Osteoblast (primary cell): Measurements from ENCODE around the gene FANCD2OS. TPM values are rescaled to one million over a fixed set of nuclear protein-coding genes. Genes with fewer than 3 reads are reported as not detected.

Experiments used
- DNase-seq: peaks from one replicate; pipeline ENCODE4 v3.0.0; 2011; ENCODE audit warnings: low spot score, mixed read lengths; ENCODE audit not compliant: insufficient read length; ENCODE audit errors: missing footprints
- H2AFZ ChIP-seq: 2 replicates; pipeline ENCODE4 v1.6.0; 2011; ENCODE audit warnings: mild to moderate bottlenecking, low read length
- H3K27ac ChIP-seq: 2 replicates; pipeline ENCODE4 v1.5.1; 2011; ENCODE audit warnings: mild to moderate bottlenecking, low read depth, low read length, moderate library complexity
- H3K27me3 ChIP-seq: 2 replicates; pipeline ENCODE4 v1.6.0; 2012; ENCODE audit warnings: mild to moderate bottlenecking, control low read depth, inconsistent platforms, low read length, moderate library complexity; ENCODE audit not compliant: insufficient read depth
- H3K36me3 ChIP-seq: 2 replicates; pipeline ENCODE4 v1.5.1; 2011; ENCODE audit warnings: mild to moderate bottlenecking, low read length, control low read depth, moderate library complexity; ENCODE audit not compliant: insufficient read depth
- H3K4me1 ChIP-seq: 2 replicates; pipeline ENCODE4 v1.5.1; 2011; ENCODE audit warnings: mild to moderate bottlenecking, low read length, control low read depth, moderate library complexity; ENCODE audit not compliant: insufficient read depth
- H3K4me2 ChIP-seq: 2 replicates; pipeline ENCODE4 v1.6.0; 2011; ENCODE audit warnings: mild to moderate bottlenecking, low read length; ENCODE audit not compliant: insufficient read depth
- H3K4me3 ChIP-seq: fragments of 200-600 bp; sonication (generic); 3 replicates; pipeline ENCODE4 v1.5.1; 2012; ENCODE audit warnings: mild to moderate bottlenecking, low read length, inconsistent platforms; ENCODE audit not compliant: insufficient read depth
- H3K79me2 ChIP-seq: 2 replicates; pipeline ENCODE4 v1.6.0; 2012; ENCODE audit warnings: mild to moderate bottlenecking, low read length, control low read depth, inconsistent platforms; ENCODE audit not compliant: insufficient read depth
- H3K9me3 ChIP-seq: 2 replicates; pipeline ENCODE4 v1.5.1; 2011; ENCODE audit warnings: low read depth, low read length, control low read depth
- H4K20me1 ChIP-seq: 2 replicates; pipeline ENCODE4 v1.6.0; 2012; ENCODE audit warnings: mild to moderate bottlenecking, low read length, control low read depth; ENCODE audit not compliant: insufficient read depth
- total RNA-seq: library from RNA; depleted of rRNA; stranded (reverse); fragments of >200 nt; gene quantifications from 2 replicates; pipeline ENCODE4 v1.2.3, GENCODE V29; 2012
- TF ChIP-seq, protein P1 (sequence below): IDR thresholded peaks from 2 replicates; pipeline ENCODE4 v1.5.1; 2011; ENCODE audit warnings: mild to moderate bottlenecking, low read depth, low read length, moderate library complexity; ENCODE audit errors: extremely low read depth

Gene FANCD2OS
- total RNA-seq, 1 donor = not detected

DNA sequence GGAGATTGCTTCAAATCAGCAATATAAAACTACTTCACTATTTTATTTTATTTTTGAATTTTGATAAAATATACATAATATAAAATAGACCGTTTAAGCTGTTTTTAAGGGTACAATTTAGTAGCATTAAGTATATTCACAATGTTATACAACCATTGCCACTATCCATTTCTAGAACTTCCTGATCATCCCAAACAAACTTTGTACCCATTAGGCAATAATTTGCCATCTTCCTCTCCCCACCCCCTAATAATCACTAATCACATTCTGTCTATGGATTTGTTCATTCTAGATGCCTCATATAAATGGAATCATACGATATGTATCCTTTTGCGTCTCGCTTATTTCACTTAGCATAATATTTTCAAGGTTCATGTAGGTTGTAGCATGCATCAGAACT, 53.0 kb downstream of the FANCD2OS start:
- H3K9me3 ChIP-seq = no peaks in the 10 kb centered on the region
- no peak overlapping the region for H2AFZ ChIP-seq
- H3K4me1 ChIP-seq = no peaks in the 10 kb centered on the region
- H3K27me3 ChIP-seq = no peaks in the 10 kb centered on the region
- no peaks in the 10 kb centered on the region for H4K20me1 ChIP-seq
- H3K27ac ChIP-seq = no peak overlapping the region
- no peaks in the 10 kb centered on the region for H3K79me2 ChIP-seq
- DNase-seq = no peak
- no peak overlapping the region for H3K4me3 ChIP-seq
- TF ChIP-seq, protein P1, sequence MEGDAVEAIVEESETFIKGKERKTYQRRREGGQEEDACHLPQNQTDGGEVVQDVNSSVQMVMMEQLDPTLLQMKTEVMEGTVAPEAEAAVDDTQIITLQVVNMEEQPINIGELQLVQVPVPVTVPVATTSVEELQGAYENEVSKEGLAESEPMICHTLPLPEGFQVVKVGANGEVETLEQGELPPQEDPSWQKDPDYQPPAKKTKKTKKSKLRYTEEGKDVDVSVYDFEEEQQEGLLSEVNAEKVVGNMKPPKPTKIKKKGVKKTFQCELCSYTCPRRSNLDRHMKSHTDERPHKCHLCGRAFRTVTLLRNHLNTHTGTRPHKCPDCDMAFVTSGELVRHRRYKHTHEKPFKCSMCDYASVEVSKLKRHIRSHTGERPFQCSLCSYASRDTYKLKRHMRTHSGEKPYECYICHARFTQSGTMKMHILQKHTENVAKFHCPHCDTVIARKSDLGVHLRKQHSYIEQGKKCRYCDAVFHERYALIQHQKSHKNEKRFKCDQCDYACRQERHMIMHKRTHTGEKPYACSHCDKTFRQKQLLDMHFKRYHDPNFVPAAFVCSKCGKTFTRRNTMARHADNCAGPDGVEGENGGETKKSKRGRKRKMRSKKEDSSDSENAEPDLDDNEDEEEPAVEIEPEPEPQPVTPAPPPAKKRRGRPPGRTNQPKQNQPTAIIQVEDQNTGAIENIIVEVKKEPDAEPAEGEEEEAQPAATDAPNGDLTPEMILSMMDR = no peak
- H3K4me2 ChIP-seq = no peak overlapping the region
- no peaks in the 10 kb centered on the region for H3K36me3 ChIP-seq

Other genes with a start within 250 kb of the FANCD2OS start
- gene CIDEC, start 228.0 kb downstream of the FANCD2OS start, total RNA-seq = not detected in 2 replicates
- gene JAGN1, start 217.6 kb downstream of the FANCD2OS start, total RNA-seq = 21.8 and 26.1 TPM in 2 replicates
- 0.29 and 0.72 TPM in 2 replicates for gene IL17RE, start 205.4 kb downstream of the FANCD2OS start, total RNA-seq
- 42.1 and 47.0 TPM in 2 replicates for gene IL17RC, start 191.2 kb downstream of the FANCD2OS start, total RNA-seq
- 7.6 and 10.3 TPM in 2 replicates for gene CRELD1, start 174.4 kb downstream of the FANCD2OS start, total RNA-seq
- gene PRRT3, start 155.8 kb downstream of the FANCD2OS start, total RNA-seq = 3.5 and 4.3 TPM in 2 replicates
- 55.7 and 58.3 TPM in 2 replicates for gene EMC3, start 121.4 kb downstream of the FANCD2OS start, total RNA-seq
- 3.2 and 6.2 TPM in 2 replicates for gene FANCD2, start 81.8 kb downstream of the FANCD2OS start, total RNA-seq
- gene BRK1, start 7.4 kb upstream of the FANCD2OS start, total RNA-seq = 113 and 114 TPM in 2 replicates
- gene VHL, start 33.5 kb upstream of the FANCD2OS start, total RNA-seq = 33.9 and 36.9 TPM in 2 replicates
- 3.2 and 4.0 TPM in 2 replicates for gene IRAK2, start 56.7 kb upstream of the FANCD2OS start, total RNA-seq
- gene TATDN2, start 140.2 kb upstream of the FANCD2OS start, total RNA-seq = 19.2 and 20.0 TPM in 2 replicates
- gene GHRL, start 184.7 kb upstream of the FANCD2OS start, total RNA-seq = under 0.01 TPM in 1 of 2 replicates, not detected in the other
- 201 and 204 TPM in 2 replicates for gene SEC13, start 212.9 kb upstream of the FANCD2OS start, total RNA-seq